ENCODE data around the gene COL6A2. TPM values are rescaled to one million over a fixed set of nuclear protein-coding genes. Genes with fewer than 3 reads are reported as not detected.

The COL6A2 gene
- total RNA-seq, 1 experiment from 2014 or later, result 15.0 TPM

DNA sequence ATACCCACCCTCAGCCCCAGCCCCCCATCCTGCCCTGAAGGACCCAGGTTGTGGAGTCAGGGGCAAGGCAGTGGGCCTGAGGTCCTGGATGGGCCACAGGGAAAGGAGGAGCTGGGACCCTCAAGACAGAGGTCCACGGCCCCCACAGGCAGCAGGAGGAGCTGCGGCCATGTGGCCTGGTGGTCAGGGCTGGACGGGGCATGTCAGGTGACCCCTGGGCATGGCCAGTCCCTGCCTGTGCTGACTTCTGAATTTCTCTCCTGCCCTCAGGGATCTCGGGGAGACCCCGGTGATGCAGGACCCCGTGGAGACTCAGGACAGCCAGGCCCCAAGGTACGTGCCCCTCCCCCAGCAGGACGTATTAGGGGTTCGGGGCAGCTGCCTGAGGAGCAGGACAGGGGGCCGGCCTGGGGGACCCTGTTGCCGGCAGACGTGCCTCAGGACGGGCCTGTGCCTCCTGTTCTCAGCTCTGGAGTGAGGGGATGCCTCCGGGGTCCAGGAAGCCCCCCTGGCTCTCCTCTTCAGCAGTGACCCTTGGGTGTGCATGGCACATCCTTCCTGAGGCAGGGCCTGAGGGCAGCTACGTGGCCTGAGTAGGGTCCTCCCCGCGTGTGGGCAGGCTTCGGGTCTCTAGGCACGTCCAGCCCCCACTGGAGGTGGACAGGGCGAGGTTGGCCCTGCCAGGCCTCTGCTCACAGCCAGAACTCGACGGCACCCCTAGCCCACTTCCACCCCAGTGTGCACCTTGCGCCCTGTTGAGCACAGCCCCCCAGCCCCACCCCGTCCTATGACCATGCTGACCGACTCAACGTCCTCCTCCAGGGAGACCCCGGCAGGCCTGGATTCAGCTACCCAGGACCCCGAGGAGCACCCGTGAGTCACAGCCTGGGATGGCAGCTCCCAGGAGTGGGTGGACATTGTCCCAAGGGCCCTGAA, 23.6 kb downstream of the COL6A2 start:
- no peaks in the 10 kb centered on the region for H3K4me1 ChIP-seq (ENCODE audit: insufficient read depth, low read length, poor library complexity, severe bottlenecking)
- DNase-seq (ENCODE audit: low spot score), result no peak
- H3K9me3 ChIP-seq (ENCODE audit: low read depth, low read length, poor library complexity, severe bottlenecking), result no peaks in the 10 kb centered on the region
- no peaks in the 10 kb centered on the region for H3K27me3 ChIP-seq (replicated peaks; ENCODE audit: insufficient read depth, low read depth, low read length, poor library complexity)
- POLR2A ChIA-PET (ENCODE audit: low non-redundant PET), result no interaction called here
- no TSS peak for BruUV-seq (replicated peaks)
- no peaks in the 10 kb centered on the region for H3K36me3 ChIP-seq (ENCODE audit: insufficient read depth, low read length, poor library complexity, severe bottlenecking)
- no peak overlapping the region for H3K4me3 ChIP-seq (ENCODE audit: low read depth, low read length, poor library complexity, severe bottlenecking)
- H3K27ac ChIP-seq (ENCODE audit: low read depth, low read length, poor library complexity, severe bottlenecking), result no peak overlapping the region
- CTCF ChIA-PET, result no interaction called here
- intact Hi-C loops (cut with micrococcal nuclease; ENCODE audit: unreplicated experiment), result no loop called here
- no peak for TF ChIP-seq CTCF (conservative IDR thresholded peaks at IDR 0.05; ENCODE audit: low read depth, low read length)

- intact Hi-C loops (cut with micrococcal nuclease; ENCODE audit: unreplicated experiment), result no loop called here
- TF ChIP-seq EZH2 (IDR thresholded peaks at IDR 0.05; ENCODE audit: borderline replicate concordance, low read depth, low read length, poor library complexity, severe bottlenecking) (no peak), CTCF (conservative IDR thresholded peaks at IDR 0.05; ENCODE audit: low read depth, low read length) (no peak)
- no peaks in the 10 kb centered on the region for H3K9me3 ChIP-seq (ENCODE audit: low read depth, low read length, poor library complexity, severe bottlenecking)
- no peak overlapping the region for H3K4me3 ChIP-seq (ENCODE audit: low read depth, low read length, poor library complexity, severe bottlenecking)
- BruUV-seq (replicated peaks), result no TSS peak
- CTCF ChIA-PET, result interaction anchor here (0.5 kb wide), 1 partner anchor 151 kb away, joined by 3 read pairs; no protein-coding TSS in a partner anchor
- no peak overlapping the region for H3K27ac ChIP-seq (ENCODE audit: low read depth, low read length, poor library complexity, severe bottlenecking)
- no peak for DNase-seq (ENCODE audit: low spot score)
- no peaks in the 10 kb centered on the region for H3K4me1 ChIP-seq (ENCODE audit: insufficient read depth, low read length, poor library complexity, severe bottlenecking)
- POLR2A ChIA-PET (ENCODE audit: low non-redundant PET), result no interaction called here
- no peaks in the 10 kb centered on the region for H3K36me3 ChIP-seq (ENCODE audit: insufficient read depth, low read length, poor library complexity, severe bottlenecking)
- no peaks in the 10 kb centered on the region for H3K27me3 ChIP-seq (replicated peaks; ENCODE audit: insufficient read depth, low read depth, low read length, poor library complexity)
Measured at GRCh38 chr21:46122237-46122671, 24.3 kb downstream of the COL6A2 start.

DNA sequence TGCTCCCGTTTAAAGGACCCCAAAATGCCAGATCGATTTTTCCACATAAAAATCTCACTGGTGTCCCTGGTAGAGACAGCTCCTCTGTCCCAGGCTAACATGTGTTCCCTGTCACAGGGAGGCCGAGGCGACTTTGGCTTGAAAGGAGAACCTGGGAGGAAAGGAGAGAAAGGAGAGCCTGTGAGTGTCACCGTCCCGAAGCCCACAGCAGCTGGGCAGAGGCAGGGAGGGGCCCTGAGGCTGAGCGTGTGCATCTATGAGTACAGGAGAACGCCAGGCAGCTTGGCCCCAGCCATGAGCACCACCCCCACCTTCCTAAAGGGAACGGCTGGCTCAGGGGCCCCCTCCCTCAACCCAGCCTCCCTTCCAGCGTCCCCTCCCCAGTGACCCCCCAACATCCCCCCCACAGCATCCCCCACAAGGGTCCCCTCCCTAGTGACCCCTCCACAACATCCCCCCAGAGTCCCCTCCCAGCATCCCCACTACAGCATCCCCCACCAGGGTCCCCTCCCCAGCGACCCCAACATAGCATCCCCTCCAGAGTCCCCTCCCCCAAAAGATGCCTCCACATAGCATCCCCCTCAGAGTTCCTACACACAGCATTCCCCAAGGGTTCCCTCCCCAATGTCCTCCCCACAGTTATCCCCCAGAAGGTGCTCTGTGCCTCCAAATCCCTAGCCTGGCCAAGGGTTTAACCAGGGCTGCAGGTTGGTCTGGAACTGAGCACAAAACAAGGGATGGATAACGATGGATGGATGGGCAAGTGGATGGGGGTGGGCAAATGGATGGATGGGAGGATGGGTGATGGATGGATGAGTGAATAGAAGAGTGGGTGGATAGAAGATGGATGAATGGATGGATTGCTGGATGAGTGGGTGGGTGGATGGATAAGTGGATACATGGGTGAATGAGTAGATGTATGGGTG, 25.1 kb downstream of the COL6A2 start:
- no peak overlapping the region for H3K4me3 ChIP-seq (ENCODE audit: low read depth, low read length, poor library complexity, severe bottlenecking)
- no peaks in the 10 kb centered on the region for H3K27me3 ChIP-seq (replicated peaks; ENCODE audit: insufficient read depth, low read depth, low read length, poor library complexity)
- no peaks in the 10 kb centered on the region for H3K9me3 ChIP-seq (ENCODE audit: low read depth, low read length, poor library complexity, severe bottlenecking)
- no peaks in the 10 kb centered on the region for H3K4me1 ChIP-seq (ENCODE audit: insufficient read depth, low read length, poor library complexity, severe bottlenecking)
- intact Hi-C loops (cut with micrococcal nuclease; ENCODE audit: unreplicated experiment), result no loop called here
- POLR2A ChIA-PET (ENCODE audit: low non-redundant PET), result no interaction called here
- H3K36me3 ChIP-seq (ENCODE audit: insufficient read depth, low read length, poor library complexity, severe bottlenecking), result no peaks in the 10 kb centered on the region
- BruUV-seq (replicated peaks), result no TSS peak
- no peak for DNase-seq (ENCODE audit: low spot score)
- no peak overlapping the region for H3K27ac ChIP-seq (ENCODE audit: low read depth, low read length, poor library complexity, severe bottlenecking)
- CTCF ChIA-PET, result interaction anchor here (0.5 kb wide), 1 partner anchor 150 kb away, joined by 3 read pairs; no protein-coding TSS in a partner anchor
- TF ChIP-seq EZH2 (IDR thresholded peaks at IDR 0.05; ENCODE audit: borderline replicate concordance, low read depth, low read length, poor library complexity, severe bottlenecking) (no peak), CTCF (conservative IDR thresholded peaks at IDR 0.05; ENCODE audit: low read depth, low read length) (no peak)
